Nucleus accumbens (tissue), 56 donors: ENCODE data around the gene UBN1.

ENCODE experiments used
- DNase-seq, 56 donors: peaks; one replicate each; lab custom pipeline; 2025; lab: John Stamatoyannopoulos, UW

UBN1 gene

DNA sequence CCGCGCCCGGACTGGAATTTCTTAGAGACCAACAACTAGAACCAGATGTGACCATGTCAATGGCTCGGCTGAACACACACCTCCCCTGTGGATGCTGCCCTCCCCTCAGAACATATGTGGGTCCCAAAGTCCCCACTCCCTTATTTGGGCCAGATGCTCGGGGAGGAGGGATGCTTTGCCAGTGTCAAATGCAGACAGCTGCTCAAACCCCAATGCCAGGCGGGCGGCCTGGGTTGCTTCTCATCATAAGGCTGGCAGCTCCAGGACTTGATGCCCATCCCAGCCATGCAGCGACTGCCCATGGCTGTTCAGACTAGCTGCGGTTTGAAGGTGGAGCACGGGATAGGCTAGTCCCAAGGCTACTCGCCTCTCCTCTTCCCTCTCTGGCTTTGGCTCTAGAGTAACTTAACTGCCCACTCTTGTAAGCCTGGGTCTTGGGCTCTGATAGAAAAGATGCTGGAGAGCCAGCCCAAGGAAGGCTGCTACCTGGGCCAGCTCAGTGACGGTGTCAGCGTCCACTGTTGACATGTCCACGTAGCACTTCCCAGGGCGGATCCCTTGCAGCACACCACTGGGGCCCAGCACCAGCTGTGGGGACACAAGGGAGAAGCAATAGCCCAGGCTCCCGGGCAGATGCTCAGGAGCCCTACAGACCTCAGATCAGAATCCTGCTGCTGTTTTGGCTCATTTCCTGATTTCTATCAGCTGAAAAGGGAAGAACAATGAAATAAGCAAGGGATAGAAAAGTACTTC is 33.9 kb upstream of the UBN1 start:
- DNase-seq = no peak

DNA sequence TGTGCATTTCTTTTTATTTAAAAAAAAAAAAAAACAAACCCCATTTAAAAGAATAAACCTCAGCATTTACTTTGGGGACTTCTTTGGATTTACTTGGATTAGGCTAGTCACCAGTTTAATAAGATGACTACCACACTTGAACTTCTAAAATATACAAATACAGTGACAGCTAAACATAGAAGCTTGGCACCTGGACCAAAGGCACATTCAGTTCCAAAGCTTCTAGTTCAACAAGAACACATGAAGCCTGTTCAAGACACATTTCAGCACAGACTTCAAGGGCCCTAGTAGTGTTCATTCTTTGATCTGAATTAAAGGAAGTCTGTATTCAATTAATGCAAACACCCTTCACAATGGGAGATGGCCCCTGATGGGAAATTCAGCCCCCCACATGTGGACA is 33.2 kb upstream of the UBN1 start:
- DNase-seq = no peak

DNA sequence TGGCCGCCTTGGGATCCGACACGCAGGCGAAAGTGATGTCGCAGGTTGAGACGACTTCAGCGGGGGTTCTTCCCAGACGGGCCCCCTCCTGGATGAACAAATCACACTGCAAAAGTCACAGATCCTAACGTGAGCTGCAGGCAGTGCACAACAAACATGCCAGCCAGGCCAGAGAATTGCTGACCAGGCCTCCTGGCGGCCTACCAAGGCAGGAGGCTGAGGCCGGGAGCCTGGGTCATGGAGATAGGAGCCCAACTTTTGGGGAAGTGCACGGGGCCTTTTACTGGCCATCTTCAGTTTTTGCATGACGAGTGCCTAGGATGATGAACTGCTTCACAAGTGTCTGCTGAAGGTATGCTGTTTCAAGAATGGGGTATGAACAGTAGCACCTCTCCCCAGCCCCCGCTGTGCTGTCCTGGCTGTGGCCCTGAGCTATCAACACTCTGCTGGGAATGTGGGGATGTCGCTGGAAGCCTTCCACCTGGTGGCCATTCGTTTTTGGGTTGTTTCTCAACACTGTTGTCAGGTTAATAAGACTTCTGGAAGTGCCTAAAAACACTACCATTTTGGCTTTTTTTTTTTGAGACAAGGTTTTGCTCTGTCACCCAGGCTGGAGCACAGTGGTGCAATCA is 32.6 kb upstream of the UBN1 start:
- DNase-seq = no peak

DNA sequence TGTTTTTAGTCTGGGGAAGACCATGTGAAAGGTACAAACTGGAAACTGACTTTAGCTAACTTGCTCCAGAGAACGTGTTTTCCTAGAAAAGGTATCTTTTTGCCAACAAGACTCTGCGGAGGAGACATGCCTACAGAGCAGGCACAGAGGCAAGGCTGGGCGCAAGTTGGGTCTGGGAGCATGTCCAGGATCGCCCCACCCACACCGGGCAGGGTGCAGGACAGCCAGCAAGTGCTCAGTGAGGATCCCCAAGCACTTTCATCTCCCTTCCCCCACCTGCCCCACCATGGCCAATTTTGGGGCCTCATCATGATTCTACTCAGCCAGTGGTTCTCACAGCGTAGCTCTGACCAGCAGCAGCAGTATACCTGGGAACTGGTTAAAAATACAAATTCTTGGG is 26.6 kb upstream of the UBN1 start:
- no peak for DNase-seq

DNA sequence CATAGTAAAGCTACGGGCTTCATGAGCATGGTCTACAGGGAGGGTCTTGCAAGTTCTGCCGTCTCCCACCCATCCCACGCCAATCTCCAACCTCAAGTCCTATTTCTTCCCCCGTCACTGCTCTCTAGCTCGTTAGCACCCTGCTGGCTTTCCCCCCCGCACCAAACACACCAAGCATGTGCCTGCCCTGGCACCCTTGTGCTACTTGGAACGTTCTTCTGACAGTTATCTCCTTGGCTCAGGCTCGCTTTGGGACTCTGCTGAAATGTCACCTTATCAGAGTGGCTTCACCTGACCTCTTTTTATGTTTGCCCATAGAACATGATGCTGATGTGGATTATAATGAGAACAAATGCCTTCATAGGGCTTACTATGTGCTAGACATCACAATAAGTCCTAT is 22.1 kb upstream of the UBN1 start:
- no peak for DNase-seq

DNA sequence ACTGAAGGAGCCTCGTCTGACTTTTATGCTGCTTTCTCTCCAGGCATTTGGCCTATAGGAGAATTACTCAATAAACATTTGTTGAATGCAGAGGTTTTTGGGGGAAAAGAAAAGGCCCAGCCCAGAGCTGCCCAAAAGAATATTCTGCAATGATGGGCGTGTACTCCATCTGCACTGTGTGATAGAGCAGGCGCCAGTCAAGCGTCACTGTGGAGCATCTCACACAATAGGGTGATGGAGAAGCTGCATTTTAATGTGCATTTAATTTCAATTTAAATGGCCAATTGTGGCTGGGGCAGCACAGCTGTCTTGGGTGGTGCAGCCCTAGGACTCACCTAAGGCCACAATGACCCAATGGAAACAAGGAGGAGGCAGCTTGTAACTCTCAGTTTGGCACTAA is 20.8 kb upstream of the UBN1 start:
- DNase-seq = no peak

DNA sequence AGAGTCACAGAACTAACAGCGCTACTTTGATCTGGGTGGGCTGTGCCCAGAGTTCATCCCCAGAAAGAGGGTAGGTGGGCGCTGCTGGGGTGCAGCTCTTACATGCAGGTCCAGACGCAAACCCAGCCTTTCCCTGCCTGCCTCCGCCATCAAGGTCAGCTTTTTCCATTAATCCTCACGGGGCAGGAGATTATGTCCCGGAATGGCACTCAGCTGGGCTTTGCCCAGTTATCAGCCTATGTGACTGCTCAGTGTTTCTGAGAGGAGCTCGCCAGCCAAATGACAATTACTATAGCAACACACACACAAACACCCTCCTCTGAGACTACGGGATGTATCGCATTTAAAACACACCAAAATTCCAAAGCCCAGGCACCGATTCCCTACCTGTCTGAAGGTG is 20.3 kb upstream of the UBN1 start:
- DNase-seq = no peak

DNA sequence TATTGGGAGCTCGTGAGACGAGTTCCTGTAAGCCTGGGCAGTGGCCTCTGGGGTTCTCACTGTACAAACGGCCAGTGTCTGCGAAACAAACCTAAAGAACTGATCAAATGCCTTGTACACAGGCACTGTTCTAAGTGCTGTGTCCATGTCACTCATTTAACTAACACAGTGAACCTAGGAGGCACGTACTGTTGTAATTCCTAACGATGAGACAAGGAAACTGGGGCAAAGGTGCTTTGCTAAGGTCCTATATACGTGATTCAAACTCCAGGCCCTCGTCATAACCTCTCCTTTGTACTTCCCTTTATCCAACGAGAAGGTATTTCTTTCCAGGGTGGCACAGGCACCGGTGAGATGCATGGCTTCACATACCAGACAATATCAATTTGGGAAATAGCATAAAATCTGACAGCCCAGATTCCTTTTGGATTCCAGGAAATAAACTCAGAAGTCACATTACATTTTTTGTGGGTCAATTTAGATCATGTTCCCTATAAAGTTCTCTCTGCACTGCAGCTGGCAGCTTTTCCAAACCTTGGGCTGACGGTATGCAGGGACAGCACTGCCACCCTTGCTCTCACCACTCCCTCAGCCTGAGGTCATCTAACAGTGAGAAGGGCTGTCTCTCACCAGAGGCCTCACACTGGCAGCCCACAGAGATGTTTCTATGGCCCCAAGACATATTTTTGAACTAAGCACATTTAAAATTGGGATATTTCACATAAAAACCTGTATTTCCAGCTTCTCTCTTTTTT is 18.5 kb upstream of the UBN1 start:
- no peak for DNase-seq

DNA sequence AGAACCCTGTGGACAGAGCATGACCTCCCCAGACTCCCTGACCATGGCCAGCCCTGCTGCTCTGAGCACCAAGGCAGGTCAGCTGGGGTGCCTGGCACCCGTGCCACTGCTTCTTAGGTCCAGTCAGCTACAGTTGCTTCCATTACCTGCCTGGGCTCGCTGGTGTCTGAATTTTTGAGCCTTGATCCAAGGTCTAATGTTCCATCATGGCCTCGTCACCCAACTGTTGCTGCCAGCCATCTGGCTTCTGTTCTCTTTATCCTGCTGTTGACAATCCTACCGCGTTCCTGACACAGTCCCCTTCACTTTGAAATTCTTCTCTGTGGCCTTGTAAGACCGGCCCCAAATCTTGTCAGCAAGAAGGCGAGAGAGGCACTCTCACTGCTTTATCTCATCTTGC is 16.9 kb upstream of the UBN1 start:
- no peak for DNase-seq

DNA sequence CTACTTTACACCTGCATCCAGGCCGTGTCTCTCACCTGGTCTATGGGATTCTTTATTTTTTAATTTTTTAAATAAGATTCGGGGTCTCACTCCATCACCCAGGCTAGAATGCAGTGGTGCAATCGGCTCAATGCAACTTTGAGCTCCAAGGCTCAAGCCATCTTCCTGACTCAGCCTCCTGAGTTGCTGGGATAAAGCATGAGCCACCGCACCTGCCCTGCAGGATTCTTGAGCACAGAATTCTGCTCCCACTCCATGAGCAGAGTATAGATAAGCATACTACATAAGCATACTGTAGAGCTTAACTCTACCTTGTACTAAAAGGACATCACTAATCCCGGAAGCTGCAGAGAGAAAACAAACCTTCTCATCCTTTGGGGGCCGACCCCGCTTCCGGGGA is 15.7 kb upstream of the UBN1 start:
- no peak for DNase-seq

DNA sequence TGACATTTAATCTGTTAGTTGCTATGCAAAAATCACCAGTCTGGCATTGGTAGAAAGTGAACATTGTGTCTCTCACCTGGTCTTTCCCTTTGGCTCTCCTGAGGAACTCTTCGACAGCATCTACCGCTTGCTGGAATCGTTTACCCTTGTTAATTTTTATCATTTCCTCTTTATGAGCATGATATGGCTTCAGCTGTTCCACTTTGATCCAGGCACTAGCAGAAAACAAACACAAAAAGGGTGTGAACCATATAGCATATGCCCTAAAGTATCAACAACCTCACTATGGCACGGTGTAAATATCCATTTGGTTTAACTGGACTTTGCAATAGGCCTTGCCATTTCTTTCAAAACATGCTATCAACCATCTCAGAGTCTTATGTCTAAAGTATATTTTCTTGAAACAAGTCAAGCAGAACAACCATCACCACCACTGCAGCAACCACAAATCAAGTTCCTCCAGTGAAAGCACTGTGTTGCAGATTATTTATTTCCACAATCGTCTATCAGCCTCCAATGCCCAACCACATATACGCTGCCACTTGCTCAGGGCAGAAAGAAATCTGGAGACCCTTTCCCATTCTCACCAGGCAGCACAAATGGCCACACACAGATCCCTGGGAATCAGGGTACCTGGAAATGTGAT is 14.5 kb upstream of the UBN1 start:
- DNase-seq = no peak

DNA sequence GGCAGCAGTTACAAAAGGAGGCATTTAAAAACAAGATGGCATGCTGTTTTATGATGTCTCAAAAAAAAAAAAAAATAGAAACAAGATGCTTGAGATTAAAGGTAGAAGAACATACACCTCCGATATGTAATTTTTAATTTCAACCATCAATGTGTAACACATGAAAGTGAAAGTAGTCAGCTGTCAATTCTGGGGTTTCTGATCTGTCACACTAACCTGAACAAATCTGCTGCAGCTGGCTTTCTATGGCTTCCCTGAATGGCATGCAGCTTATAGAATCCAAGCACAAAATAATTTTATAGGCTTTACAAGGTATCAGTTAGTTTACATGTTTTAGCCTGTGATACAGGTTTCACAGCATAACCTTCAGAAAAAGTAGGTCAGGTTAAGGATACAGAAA is 13.7 kb upstream of the UBN1 start:
- DNase-seq = no peak

DNA sequence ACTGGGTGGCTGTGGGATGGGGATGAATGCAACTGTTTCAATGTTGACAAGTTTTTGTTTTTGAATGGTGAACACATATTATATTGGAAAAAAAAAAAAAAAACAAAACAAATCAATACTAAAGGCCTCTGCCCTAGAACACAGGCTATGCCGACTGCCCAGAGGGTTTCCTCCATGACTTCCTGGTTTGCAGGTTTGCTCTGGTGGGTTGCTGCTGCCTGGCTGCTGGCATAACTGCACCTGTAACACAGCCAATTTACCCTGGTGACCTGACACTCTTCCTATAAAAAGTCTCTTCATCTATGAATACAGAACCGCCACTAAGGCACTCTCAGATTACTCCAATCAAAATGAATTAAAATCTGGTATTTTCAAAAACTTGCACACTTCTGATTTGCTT is 10.6 kb upstream of the UBN1 start:
- no peak for DNase-seq

DNA sequence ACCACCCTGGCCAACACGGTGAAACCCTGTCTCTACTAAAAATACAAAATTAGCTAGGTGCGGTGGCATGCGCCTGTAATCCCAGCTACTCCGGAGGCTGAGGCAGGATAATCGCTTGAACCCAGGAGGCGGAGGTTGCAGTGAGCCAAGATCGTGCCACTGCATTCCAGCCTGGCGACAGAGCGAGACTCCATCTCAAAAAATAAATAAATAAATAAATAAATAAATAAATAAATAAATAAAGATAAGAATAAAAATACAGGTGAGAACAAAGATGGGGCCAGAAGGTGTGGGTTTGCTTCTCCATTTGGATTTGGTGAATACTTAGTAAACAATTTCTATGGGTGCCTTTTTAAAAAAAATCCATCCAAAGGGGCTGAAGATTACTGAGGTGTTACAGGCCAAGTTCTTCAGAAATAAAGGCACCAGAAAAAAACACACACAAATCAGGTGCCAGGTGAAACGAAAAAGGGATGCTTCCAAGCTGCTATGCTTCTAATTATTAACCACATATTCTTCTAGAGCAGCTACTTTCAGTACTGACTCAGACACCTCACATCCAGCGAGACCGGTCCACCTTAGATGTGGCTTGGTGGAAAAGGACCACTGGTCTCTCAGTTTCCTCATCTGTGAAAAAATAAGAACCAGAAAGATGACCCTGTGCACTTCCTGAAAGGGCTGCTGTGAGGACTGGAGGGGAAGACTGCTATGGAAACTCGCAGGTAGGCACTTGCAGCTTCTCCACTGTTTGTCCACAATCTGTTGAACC is 9.4 kb upstream of the UBN1 start:
- DNase-seq = no peak

DNA sequence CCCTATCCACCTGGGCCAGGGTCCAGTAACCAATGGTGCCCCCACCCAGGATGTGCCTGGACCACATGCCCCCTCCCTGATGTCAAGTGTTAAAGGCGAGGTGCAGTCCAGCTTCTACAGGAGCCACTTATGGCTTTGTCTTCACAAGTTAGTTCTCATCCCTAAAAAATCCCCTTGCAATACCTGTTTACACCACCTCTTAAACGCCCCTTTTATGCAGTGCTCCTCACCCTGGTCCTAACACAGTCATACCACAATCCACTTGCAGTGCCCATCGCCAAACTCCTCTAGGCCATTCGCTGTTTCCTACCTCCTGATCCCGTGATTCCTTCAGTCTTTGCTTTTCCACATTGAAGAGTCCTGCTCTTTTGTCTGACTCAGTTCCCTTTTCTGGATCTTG is 7.3 kb upstream of the UBN1 start:
- no peak for DNase-seq

DNA sequence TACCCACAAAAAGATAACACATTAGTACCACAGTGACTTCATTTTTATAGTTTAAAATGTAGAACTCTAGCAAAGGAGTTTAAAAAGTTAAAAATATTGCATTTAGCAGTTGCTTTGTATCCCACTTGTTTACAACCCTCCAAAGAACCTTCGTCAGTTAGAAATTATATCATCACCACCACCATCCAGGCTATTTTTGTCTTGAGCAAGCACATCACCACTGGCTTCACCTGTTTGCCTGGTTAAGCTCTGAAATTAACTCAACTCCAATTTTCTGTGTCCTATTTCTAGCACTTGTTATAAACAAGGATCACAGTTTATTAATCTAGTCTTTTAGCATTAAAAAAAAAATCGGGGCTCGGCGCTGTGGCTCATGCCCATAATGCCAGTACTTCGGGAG is 6.3 kb upstream of the UBN1 start:
- no peak for DNase-seq

DNA sequence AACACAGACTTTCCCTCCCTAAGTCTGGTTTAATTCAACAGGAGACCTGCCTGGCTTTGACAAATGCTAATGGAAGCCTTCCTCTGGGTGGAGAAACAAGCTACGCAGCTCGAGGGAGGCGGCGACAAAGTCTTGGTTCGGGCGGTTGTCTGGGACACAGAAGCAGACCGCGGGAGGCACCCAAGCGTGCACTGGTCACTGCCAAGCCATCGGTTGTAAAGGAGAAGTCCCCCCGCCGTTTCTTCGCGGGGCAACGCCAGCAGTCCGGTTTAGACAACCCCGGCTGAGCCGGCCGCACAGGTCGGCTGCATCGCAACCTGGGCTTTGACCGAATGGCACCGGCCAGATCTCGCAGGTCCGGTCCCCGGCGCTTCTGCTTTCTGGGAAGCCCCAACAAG is 779 bp upstream of the UBN1 start:
- DNase-seq = peak in 42 of 56 donors; percentile 6 to 72 (median 36)

DNA sequence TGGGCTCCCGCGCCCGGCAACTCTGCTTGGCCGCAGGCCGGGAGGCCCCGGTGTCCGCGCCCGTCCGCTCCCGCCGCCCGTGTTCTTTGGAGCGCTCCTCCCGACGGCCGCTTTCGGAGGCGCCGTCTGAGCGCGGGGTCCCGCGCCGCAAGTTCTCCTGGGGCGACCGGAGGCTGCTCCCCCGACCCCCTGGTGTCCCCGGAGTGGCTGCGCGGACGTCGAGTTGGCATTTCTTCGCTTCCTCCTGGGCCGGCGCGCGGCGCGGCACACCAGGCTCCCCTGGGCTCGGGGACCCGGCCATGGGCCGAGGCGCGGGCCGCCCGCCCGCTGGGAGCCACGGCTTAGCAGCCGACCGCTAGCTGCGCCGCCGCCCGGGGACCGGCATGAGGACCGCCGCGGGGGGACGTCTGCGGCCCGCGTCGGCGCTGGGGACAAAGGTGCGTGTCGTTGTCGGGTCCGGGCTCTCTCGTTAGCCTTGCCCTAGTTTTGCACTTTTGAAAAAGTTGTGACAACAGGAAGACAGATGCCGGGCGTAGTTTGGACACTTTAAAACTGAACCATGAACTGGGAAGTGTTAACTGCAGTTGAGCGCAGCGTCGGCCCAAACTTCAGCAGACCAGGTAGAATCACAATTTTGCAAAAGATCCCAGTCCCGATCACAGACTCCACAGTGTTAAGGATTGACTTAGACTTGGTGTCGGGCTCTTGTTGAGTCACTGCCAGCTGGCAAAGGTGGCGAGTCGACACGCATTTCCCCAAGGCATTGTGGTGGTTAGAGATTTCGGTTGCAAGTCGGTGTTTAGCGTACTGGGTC is 700 bp downstream of the UBN1 start:
- DNase-seq = peak in 11 of 56 donors; percentile 7 to 45 (median 29)

DNA sequence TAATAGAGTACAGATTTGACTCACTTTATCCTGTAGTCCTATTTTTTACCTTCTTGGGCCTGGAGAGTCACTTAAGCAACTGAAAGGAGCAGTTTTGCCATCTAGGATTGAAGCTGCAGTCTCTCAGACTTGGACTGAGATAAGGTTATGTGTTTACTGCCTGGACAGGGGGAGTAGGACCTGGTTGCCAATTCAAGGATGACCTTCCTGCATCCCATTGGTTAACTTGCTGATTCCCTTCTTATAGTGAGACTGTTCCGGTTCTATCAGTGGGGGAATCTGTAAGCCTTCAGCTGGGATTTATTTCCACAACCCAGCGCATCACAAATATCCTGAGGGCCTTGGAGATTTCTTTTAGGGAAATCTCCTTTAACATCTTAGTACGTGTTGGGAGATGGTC is 2.9 kb downstream of the UBN1 start:
- DNase-seq = no peak
